Fibroblast of villous mesenchyme (primary cell): ENCODE results near the gene TRAF4. TPM values are rescaled to one million over a fixed set of nuclear protein-coding genes. Genes with fewer than 3 reads are reported as not detected.

ENCODE experiments used
- DNase-seq: peaks from one replicate; pipeline ENCODE4 v3.0.0-alpha.2; 2010; ENCODE audit warnings: low read depth
- H3K4me3 ChIP-seq: 2 replicates; pipeline ENCODE4 v1.5.1; 2011; ENCODE audit warnings: low read depth, mild to moderate bottlenecking, low read length
- CTCF ChIP-seq: IDR thresholded peaks from 2 replicates; pipeline ENCODE4 v1.5.1; 2012; ENCODE audit warnings: low read depth, mild to moderate bottlenecking, low read length; ENCODE audit not compliant: insufficient read depth
- total RNA-seq: library from RNA; depleted of rRNA; stranded (reverse); fragments of >200 nt; gene quantifications from 2 replicates; pipeline ENCODE4 v1.2.3, GENCODE V29; 2012

The TRAF4 gene
- total RNA-seq, 1 donor, result 64.8 TPM

- H3K4me3 ChIP-seq, result no peak overlapping the region
- no peak for DNase-seq
- TF ChIP-seq CTCF, result no peak
These were observed 3.4 kb downstream of the TRAF4 start for GRCh38 chr17:28747051-28747691.

DNA sequence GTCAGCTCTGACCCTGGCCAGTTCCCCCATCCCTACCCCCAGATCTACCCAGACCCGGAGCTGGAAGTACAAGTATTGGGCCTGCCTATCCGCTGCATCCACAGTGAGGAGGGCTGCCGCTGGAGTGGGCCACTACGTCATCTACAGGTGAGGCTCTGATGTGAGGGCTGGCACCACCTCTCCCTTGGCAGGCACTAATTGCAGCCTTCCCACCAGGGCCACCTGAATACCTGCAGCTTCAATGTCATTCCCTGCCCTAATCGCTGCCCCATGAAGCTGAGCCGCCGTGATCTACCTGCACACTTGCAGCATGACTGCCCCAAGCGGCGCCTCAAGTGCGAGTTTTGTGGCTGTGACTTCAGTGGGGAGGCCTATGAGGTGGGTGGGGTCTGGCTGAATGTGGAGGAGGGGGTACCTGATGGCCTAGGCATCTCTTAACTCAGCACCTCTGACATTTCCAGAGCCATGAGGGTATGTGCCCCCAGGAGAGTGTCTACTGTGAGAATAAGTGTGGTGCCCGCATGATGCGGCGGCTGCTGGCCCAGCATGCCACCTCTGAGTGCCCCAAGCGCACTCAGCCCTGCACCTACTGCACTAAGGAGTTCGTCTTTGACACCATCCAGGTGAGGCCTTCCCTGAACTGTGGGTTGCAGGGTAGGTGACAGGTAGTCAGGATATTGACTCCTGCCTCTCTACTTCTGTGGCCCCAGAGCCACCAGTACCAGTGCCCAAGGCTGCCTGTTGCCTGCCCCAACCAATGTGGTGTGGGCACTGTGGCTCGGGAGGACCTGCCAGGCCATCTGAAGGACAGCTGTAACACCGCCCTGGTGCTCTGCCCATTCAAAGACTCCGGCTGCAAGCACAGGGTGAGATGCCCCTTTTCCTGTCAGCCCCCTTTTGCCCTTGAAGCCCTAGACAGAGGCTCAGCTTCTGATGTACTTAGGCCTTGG is 4.3 kb downstream of the TRAF4 start:
- H3K4me3 ChIP-seq, result no peak overlapping the region
- TF ChIP-seq CTCF, result no peak
- DNase-seq, result no peak

- DNase-seq, result peak; percentile 48
- no peak for TF ChIP-seq CTCF
- no peak overlapping the region for H3K4me3 ChIP-seq
These were observed 5.2 kb downstream of the TRAF4 start for GRCh38 chr17:28748852-28749515.

DNA sequence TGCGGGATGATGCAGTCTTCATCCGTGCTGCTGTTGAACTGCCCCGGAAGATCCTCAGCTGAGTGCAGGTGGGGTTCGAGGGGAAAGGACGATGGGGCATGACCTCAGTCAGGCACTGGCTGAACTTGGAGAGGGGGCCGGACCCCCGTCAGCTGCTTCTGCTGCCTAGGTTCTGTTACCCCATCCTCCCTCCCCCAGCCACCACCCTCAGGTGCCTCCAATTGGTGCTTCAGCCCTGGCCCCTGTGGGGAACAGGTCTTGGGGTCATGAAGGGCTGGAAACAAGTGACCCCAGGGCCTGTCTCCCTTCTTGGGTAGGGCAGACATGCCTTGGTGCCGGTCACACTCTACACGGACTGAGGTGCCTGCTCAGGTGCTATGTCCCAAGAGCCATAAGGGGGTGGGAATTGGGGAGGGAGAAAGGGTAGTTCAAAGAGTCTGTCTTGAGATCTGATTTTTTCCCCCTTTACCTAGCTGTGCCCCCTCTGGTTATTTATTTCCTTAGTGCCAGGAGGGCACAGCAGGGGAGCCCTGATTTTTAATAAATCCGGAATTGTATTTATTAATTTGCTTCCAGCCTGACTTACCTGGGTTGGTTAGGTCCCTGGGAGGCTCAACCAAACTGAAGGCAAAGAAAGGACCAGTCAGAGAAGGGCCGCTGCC is 5.8 kb downstream of the TRAF4 start:
- TF ChIP-seq CTCF, result no peak
- DNase-seq, result no peak
- H3K4me3 ChIP-seq, result no peak overlapping the region

GRCh38 chr17:28750178-28751047 is 6.6 kb downstream of the TRAF4 start:
- peak; percentile 94 for DNase-seq
- H3K4me3 ChIP-seq, result no peak overlapping the region
- TF ChIP-seq CTCF, result peak; percentile 99
